BLaER1 treated with 17β-estradiol and CSF1 and Interleukin-3, amounts not matched to agents 10 nM and 100 nM (cell line): ENCODE data around the gene TSPOAP1.
A peak's percentile ranks its signal among the peaks of the same experiment; 100 is the strongest.

Source experiments
- H3K27ac ChIP-seq, 11 experiments: shearing (Covaris generic); formaldehyde crosslinking; 2 replicates each; pipeline ENCODE4 v1.8.1; 2022
- H3K27me3 ChIP-seq, 11 experiments: shearing (Covaris generic); formaldehyde crosslinking; 2 replicates each; pipeline ENCODE4 v1.8.1; 2022
- H3K36me3 ChIP-seq, 11 experiments: shearing (Covaris generic); formaldehyde crosslinking; 2 replicates each; pipeline ENCODE4 v1.8.1; 2022
- H3K4me1 ChIP-seq, 10 experiments: shearing (Covaris generic); formaldehyde crosslinking; 2 replicates each; pipeline ENCODE4 v1.8.1; 2022
- H3K4me2 ChIP-seq, 11 experiments: shearing (Covaris generic); formaldehyde crosslinking; 2 replicates each; pipeline ENCODE4 v1.8.1; 2022
- H3K4me3 ChIP-seq, 10 experiments: shearing (Covaris generic); formaldehyde crosslinking; 2 replicates each; pipeline ENCODE4 v1.8.1; 2022
- H3K9ac ChIP-seq, 11 experiments: shearing (Covaris generic); formaldehyde crosslinking; 2 replicates each; pipeline ENCODE4 v1.8.1; 2022
- H3K9me3 ChIP-seq, 11 experiments: shearing (Covaris generic); formaldehyde crosslinking; replicated peaks in 1 of 11; 2 replicates each; pipeline ENCODE4 v1.8.1; 2022
- H4K20me1 ChIP-seq, 11 experiments: shearing (Covaris generic); formaldehyde crosslinking; 2 replicates each; pipeline ENCODE4 v1.8.1; 2022
- Cebpa-rat ChIP-seq, 11 experiments: shearing (Covaris generic); IDR thresholded peaks; 2 replicates each; pipeline ENCODE4 v1.8.1; 2022

TSPOAP1 gene

DNA sequence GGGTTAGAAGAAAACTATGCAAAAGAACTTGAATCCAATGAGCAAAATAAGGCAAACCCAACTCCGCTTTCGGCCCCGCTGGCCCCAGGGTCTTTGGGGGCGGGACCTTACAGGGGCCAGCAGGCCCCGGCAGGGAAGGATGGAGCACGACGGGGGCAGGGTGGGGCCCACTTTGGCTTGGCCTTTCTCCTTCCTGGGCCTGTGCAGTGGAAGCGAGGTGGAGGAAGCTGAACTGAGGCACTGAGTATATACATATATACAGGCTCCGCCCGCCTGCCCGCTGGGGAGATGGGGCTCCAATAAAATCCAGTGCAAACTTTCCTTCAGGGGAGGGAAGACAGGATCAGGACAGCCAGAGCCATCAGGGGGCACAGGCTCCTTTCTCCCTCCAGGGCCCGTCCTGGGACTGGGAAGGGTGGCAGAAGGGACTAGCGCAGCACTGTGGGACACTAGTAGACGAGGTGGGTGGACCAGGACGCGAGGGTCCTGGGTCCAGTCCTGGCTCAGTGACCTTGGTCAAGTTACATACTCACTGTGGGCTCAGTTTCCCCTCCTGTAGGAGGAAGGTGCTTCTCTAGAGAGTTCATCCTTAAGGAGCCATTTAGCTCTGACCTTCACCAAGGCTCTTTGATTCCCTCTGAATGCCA, 27.0 kb downstream of the TSPOAP1 start:
- Histone ChIP-seq H3K4me2 (peak overlapping the region in 3 of 11 experiments; percentile 11 to 75 (median 72); a peak in 2 of 22 replicates), H3K4me3 (no peak overlapping the region), H3K27me3 (no peaks in the 10 kb centered on the region), H3K9ac (peak overlapping the region in 1 of 11 experiments; percentile 34; a peak in 1 of 22 replicates), H3K9me3 (0 out of 22 replicates have a peak, but pooled peaks cover 0 to 5% (median 0%) of the 10 kb centered on the region in 11 experiments), H4K20me1 (no peaks in the 10 kb centered on the region), H3K4me1 (peaks cover 21 to 50% (median 31%) of the 10 kb centered on the region in 10 experiments), H3K27ac (peak overlapping the region in 6 of 11 experiments; percentile 26 to 73 (median 62); a peak in 7 of 22 replicates), H3K36me3 (peaks cover 0 to 41% (median 26%) of the 10 kb centered on the region in 11 experiments; a peak in 17 of 22 replicates)
- TF ChIP-seq Cebpa-rat (IDR thresholded peaks at IDR 0.05): no peak

DNA sequence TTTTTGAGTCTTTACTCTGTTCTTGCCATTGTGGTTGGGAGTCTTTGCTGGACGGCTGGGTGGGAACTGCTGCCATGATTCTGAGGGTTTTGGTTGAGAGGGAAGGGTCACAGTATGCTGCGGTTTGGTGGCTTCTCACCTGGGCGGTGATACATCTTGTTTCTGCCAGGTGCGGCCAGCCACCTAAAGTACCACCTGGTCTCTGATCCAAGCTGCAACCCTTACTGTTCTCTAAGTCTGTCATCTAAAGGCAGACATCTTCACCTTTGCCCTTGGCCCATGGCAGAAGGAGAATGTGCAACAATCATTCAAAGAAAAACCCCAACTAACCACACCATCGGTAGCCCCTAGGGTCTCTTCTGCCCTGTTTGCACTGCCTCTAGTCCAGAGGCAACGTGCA, 28.3 kb downstream of the TSPOAP1 start:
- no peak overlapping the region for H3K4me3 ChIP-seq
- TF ChIP-seq Cebpa-rat (IDR thresholded peaks at IDR 0.05): no peak
- 0 out of 22 replicates have a peak overlapping the region, but pooled peaks of 1 of the 11 experiments have one; percentile 59 for H3K27ac ChIP-seq
- H3K27me3 ChIP-seq: no peaks in the 10 kb centered on the region
- H3K4me2 ChIP-seq: no peak overlapping the region
- H3K9me3 ChIP-seq: 0 out of 22 replicates have a peak, but pooled peaks cover 0 to 5% (median 0%) of the 10 kb centered on the region in 11 experiments
- no peak overlapping the region for H3K9ac ChIP-seq
- H3K36me3 ChIP-seq: peaks cover 0 to 34% (median 22%) of the 10 kb centered on the region in 11 experiments; a peak in 17 of 22 replicates
- H4K20me1 ChIP-seq: no peaks in the 10 kb centered on the region
- peaks cover 21 to 48% (median 31%) of the 10 kb centered on the region in 10 experiments for H3K4me1 ChIP-seq

- no peak overlapping the region for H3K27ac ChIP-seq
- H3K9ac ChIP-seq: no peak overlapping the region
- no peaks in the 10 kb centered on the region for H3K36me3 ChIP-seq
- no peaks in the 10 kb centered on the region for H4K20me1 ChIP-seq
- H3K4me3 ChIP-seq: no peak overlapping the region
- H3K27me3 ChIP-seq: no peaks in the 10 kb centered on the region
- TF ChIP-seq Cebpa-rat (IDR thresholded peaks at IDR 0.05): no peak
- 0 out of 22 replicates have a peak, but pooled peaks cover 0 to 5% (median 0%) of the 10 kb centered on the region in 11 experiments for H3K9me3 ChIP-seq
- H3K4me2 ChIP-seq: no peak overlapping the region
- peaks cover 0 to 17% (median 10%) of the 10 kb centered on the region in 10 experiments; a peak in 14 of 20 replicates for H3K4me1 ChIP-seq
Measured at GRCh38 chr17:58294034-58294433, 34.6 kb downstream of the TSPOAP1 start.

GRCh38 chr17:58291246-58291645, 37.3 kb downstream of the TSPOAP1 start:
- Histone ChIP-seq H3K4me2 (peak overlapping the region in 2 of 11 experiments; percentile 7 to 29; a peak in 2 of 22 replicates), H3K4me3 (no peak overlapping the region), H3K36me3 (no peaks in the 10 kb centered on the region), H4K20me1 (no peaks in the 10 kb centered on the region), H3K27me3 (no peaks in the 10 kb centered on the region), H3K9ac (no peak overlapping the region), H3K27ac (no peak overlapping the region), H3K4me1 (peaks cover 0 to 40% (median 22%) of the 10 kb centered on the region in 10 experiments; a peak in 14 of 20 replicates), H3K9me3 (0 out of 22 replicates have a peak, but pooled peaks cover 0 to 4% (median 0%) of the 10 kb centered on the region in 11 experiments)
- no peak for TF ChIP-seq Cebpa-rat (IDR thresholded peaks at IDR 0.05)

DNA sequence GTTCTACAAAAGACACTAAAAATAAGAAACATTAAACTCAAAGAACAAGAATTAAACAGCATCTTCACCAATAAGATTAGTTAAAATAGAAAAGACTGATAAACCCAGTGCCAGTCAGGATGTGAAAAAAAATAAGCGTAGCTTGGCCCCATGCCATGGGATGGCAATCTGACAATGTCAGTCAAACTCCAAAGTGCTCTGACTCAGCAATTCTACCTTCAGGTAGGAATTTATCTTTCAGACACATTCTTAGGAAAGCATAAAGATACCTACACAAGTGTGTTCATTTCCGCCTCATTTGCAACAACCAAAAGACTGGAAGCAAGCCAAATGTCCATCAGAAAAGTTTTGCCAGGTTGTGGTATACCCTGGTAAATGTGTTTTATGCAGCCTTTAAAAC, 38.7 kb downstream of the TSPOAP1 start:
- Histone ChIP-seq H3K27ac (peak overlapping the region in 5 of 11 experiments; percentile 4 to 97 (median 49); a peak in 6 of 22 replicates), H3K4me3 (no peak overlapping the region), H3K36me3 (no peaks in the 10 kb centered on the region), H3K4me1 (peaks cover 11 to 54% (median 34%) of the 10 kb centered on the region in 10 experiments), H3K9me3 (0 out of 22 replicates have a peak, but pooled peaks cover 0 to 4% (median 0%) of the 10 kb centered on the region in 11 experiments), H3K9ac (no peak overlapping the region), H3K4me2 (peak overlapping the region in 6 of 11 experiments; percentile 2 to 48 (median 22); a peak in 8 of 22 replicates), H3K27me3 (no peaks in the 10 kb centered on the region), H4K20me1 (no peaks in the 10 kb centered on the region)
- TF ChIP-seq Cebpa-rat (IDR thresholded peaks at IDR 0.05): no peak

DNA sequence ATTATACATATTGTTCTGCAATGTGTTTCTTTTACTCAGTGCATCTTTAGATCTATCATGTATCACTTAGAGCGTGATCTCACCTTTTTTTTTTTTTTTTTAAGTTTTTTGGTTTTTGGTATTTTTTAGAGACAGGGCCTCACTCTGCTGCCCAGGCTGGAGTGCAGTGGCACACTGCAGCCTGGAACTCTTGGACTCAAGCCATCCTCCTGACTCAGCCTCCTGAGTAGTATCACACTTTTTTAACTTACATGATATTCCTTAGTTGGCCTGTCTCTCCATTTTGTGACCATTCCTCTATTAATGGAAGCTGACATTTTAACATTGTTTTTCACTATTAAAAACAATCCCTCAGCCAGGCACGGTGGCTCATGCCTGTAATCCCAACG, 43.2 kb downstream of the TSPOAP1 start:
- Histone ChIP-seq H3K4me2 (peak overlapping the region; percentile 55 to 89 (median 83); a peak in 21 of 22 replicates), H3K9me3 (peaks cover 0 to 18% (median 0%) of the 10 kb centered on the region in 11 experiments; a peak in 7 of 22 replicates), H3K27me3 (no peaks in the 10 kb centered on the region), H3K4me1 (peaks cover 34 to 95% (median 71%) of the 10 kb centered on the region in 10 experiments), H3K36me3 (0 out of 22 replicates have a peak, but pooled peaks cover 0 to 3% (median 0%) of the 10 kb centered on the region in 11 experiments), H3K4me3 (no peak overlapping the region), H3K9ac (peak overlapping the region in 9 of 11 experiments; percentile 17 to 84 (median 77); a peak in 17 of 22 replicates), H3K27ac (peak overlapping the region in 9 of 11 experiments; percentile 65 to 97 (median 90); a peak in 18 of 22 replicates), H4K20me1 (no peaks in the 10 kb centered on the region)
- TF ChIP-seq Cebpa-rat (IDR thresholded peaks at IDR 0.05): no peak

DNA sequence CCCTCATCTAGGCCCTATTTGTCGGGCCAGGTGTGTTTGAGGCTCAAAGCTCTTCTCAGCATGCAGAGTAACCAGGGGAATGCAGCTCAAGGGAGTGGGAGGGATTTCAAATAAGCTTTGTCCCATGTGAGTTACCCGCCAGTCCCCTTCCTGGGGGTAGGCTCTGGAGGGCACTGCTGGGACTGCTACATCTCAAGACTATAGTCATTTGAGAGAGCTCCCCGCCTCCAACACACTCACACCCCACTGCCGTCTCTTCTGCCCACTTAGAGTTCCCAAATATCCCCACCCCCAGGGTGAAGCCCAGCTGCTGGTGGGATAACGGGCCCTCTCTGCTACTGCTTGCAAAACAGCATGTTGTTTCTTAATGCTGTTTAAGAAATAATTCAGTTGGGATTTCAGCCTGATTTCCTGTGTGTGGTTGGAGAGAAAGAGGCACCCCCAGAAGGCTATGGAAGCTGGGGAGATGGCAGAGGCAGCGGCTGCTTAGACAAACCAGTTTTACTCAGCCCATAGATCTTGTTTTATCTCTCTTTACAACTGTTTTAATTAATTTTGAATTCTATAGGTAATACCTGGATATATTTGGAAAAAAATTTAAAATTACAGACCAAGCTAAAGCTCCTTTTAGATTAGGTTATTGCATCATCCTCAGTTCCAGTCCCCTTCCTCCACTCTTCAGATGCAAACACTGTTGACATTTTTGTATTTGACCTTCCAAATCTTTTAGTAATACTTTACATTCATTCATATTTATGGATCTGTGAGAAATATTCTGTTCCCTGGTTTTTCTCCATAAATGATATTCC, 43.8 kb downstream of the TSPOAP1 start:
- peak overlapping the region in 9 of 11 experiments; percentile 41 to 84 (median 77); a peak in 18 of 22 replicates for H3K9ac ChIP-seq

More for the DNA sequence above, 43.8 kb downstream of the TSPOAP1 start:
- Histone ChIP-seq H3K36me3 (0 out of 22 replicates have a peak, but pooled peaks cover 0 to 3% (median 0%) of the 10 kb centered on the region in 11 experiments), H4K20me1 (no peaks in the 10 kb centered on the region), H3K4me2 (peak overlapping the region; percentile 74 to 89 (median 85)), H3K4me3 (peak overlapping the region in 4 of 10 experiments; percentile 12 to 21 (median 15); a peak in 4 of 20 replicates), H3K27me3 (no peaks in the 10 kb centered on the region), H3K9me3 (peaks cover 0 to 18% (median 0%) of the 10 kb centered on the region in 11 experiments; a peak in 7 of 22 replicates), H3K27ac (peak overlapping the region in 10 of 11 experiments; percentile 28 to 97 (median 90); a peak in 19 of 22 replicates), H3K4me1 (peaks cover 34 to 95% (median 73%) of the 10 kb centered on the region in 10 experiments)
- TF ChIP-seq Cebpa-rat (IDR thresholded peaks at IDR 0.05): peak in 9 of 11 experiments; percentile 65 to 96 (median 88); a peak in 16 of 22 replicates
